IPS DF 6.9 (cell line): ENCODE results near the gene CLVS2.

Experiments
- DNase-seq: peaks from one replicate; pipeline ENCODE4 v3.0.0-alpha.2; 2013; ENCODE audit warnings: low read depth, low spot score
- H3K27ac ChIP-seq: one replicate; pipeline ENCODE4 v1.5.1; 2013; ENCODE audit warnings: low read length, control low read depth
- H3K27me3 ChIP-seq: 2 replicates; pipeline ENCODE4 v1.6.1; 2013; ENCODE audit warnings: mild to moderate bottlenecking, low read length; ENCODE audit not compliant: control insufficient read depth, insufficient read depth
- H3K36me3 ChIP-seq: 2 replicates; pipeline ENCODE4 v1.6.1; 2013; ENCODE audit warnings: low read length; ENCODE audit not compliant: control insufficient read depth, insufficient read depth
- H3K4me1 ChIP-seq: 2 replicates; pipeline ENCODE4 v1.6.1; 2013; ENCODE audit warnings: low read length; ENCODE audit not compliant: control insufficient read depth, insufficient read depth
- H3K4me3 ChIP-seq: 2 replicates; pipeline ENCODE4 v1.5.1; 2013; ENCODE audit warnings: mild to moderate bottlenecking, low read length
- H3K9me3 ChIP-seq: 2 replicates; pipeline ENCODE4 v1.6.1; 2013; ENCODE audit warnings: low read length, inconsistent platforms; ENCODE audit not compliant: control insufficient read depth, insufficient read depth
- WGBS: extraction: QIAGEN DNeasy Blood & Tissue Kit; methylation state at CpG from one replicate; pipeline ENCODE4 v1.1.7; 2013; ENCODE audit warnings: mixed read lengths, missing lambda C conversion rate; ENCODE audit not compliant: insufficient read length, insufficient coverage; 5-methylcytosine and 5-hydroxymethylcytosine counted together

Gene CLVS2

GRCh38 chr6:122997541-122998150 lies 1.6 kb downstream of the CLVS2 start:
- no CpG with 5 or more reads among the region's 13 CpGs for WGBS
- peaks cover 19% of the 10 kb centered on the region for H3K27me3 ChIP-seq
- H3K36me3 ChIP-seq: no peaks in the 10 kb centered on the region
- H3K27ac ChIP-seq: no peak overlapping the region
- H3K4me3 ChIP-seq: no peak overlapping the region
- no peaks in the 10 kb centered on the region for H3K9me3 ChIP-seq
- DNase-seq: no peak
- H3K4me1 ChIP-seq: peaks cover 1% of the 10 kb centered on the region; the same call in 1 of the 2 replicates

DNA sequence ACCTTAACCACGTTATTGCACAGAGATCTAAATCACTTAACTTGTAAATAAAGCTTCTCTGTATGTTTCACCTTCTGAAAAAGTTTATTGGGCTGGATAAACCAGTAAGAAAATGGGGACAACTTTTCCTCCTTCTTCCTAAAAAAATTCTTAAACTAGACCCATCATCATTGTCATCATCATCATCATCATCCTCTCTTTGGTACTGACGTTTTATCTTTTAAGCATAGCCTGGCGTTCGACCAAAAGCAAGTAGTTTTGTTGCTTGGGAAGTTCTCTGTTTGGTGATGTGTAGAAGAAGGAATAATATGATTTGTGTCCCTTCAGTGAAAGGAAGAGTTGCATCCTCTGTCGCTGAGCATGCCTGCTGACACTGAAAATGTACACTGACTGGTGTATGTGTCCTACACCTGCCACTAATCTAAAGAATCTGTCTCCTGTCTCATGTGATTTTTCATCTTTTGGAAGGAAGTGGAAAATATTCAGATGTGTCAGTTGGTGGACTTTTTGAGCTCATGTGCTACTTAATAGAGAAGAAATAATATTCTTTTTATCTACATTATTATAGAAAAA lies 2.5 kb downstream of the CLVS2 start:
- H3K27ac ChIP-seq: no peak overlapping the region
- H3K27me3 ChIP-seq: peaks cover 19% of the 10 kb centered on the region
- no peak for DNase-seq
- H3K9me3 ChIP-seq: no peaks in the 10 kb centered on the region
- no peaks in the 10 kb centered on the region for H3K36me3 ChIP-seq
- WGBS: no CpG with 5 or more reads among the region's 5 CpGs
- H3K4me3 ChIP-seq: no peak overlapping the region
- H3K4me1 ChIP-seq: peaks cover 1% of the 10 kb centered on the region; the same call in 1 of the 2 replicates

GRCh38 chr6:123000244-123000770 lies 4.3 kb downstream of the CLVS2 start:
- WGBS: no CpG with 5 or more reads among the region's 2 CpGs
- DNase-seq: no peak

DNA sequence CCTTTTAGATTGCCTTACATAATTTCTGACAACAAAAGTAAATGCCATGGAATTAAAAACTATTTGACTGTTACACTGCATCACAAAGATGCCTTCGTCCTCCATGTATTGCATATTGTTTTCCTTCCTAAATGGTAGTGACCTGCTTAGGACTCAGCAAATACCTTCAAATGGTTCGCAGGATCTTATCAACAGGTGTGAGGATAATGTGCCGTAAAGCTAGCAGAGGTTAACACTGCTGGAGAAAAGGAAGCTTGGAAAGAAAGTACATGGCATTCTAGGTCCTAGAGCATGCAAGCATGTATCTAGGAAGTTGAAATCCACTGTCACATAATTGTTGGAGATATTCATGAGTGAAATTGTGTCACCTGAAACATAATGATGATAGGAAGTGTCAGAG lies 5.5 kb downstream of the CLVS2 start:
- DNase-seq: no peak
- Histone ChIP-seq H3K36me3 (no peaks in the 10 kb centered on the region), H3K27me3 (peaks cover 12% of the 10 kb centered on the region), H3K4me1 (peaks cover 1% of the 10 kb centered on the region; the same call in 1 of the 2 replicates), H3K9me3 (no peaks in the 10 kb centered on the region), H3K4me3 (no peak overlapping the region), H3K27ac (no peak overlapping the region)
- WGBS: no CpG with 5 or more reads among the region's 3 CpGs

More at GRCh38 chr6:123000244-123000770, 4.3 kb downstream of the CLVS2 start:
- H3K27ac ChIP-seq: no peak overlapping the region
- no peaks in the 10 kb centered on the region for H3K36me3 ChIP-seq
- H3K4me1 ChIP-seq: peaks cover 1% of the 10 kb centered on the region; the same call in 1 of the 2 replicates
- H3K27me3 ChIP-seq: peaks cover 14% of the 10 kb centered on the region
- H3K9me3 ChIP-seq: no peaks in the 10 kb centered on the region
- H3K4me3 ChIP-seq: no peak overlapping the region

DNA sequence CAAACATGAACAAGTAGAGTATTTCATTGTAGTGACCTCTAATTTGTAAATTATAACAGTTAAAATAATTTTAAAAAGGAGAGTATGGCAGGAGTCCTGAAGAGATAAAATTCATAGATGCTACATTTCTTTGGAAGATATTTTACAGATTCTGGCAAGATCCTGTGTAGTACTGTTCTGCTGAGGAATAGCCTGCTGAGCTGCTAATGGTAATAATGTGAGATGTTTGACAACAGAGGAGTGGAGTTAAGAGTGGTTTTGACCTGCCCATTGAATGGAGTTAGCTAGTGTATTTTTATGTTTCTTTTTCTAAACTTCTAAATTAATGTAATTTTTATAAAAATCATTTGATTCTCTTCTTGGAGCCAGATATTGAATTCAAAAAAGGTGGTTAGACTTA lies 11.8 kb downstream of the CLVS2 start:
- Histone ChIP-seq H3K4me3 (no peak overlapping the region), H3K27ac (no peak overlapping the region), H3K9me3 (no peaks in the 10 kb centered on the region), H3K27me3 (no peaks in the 10 kb centered on the region), H3K36me3 (no peaks in the 10 kb centered on the region), H3K4me1 (no peaks in the 10 kb centered on the region)
- no peak for DNase-seq

DNA sequence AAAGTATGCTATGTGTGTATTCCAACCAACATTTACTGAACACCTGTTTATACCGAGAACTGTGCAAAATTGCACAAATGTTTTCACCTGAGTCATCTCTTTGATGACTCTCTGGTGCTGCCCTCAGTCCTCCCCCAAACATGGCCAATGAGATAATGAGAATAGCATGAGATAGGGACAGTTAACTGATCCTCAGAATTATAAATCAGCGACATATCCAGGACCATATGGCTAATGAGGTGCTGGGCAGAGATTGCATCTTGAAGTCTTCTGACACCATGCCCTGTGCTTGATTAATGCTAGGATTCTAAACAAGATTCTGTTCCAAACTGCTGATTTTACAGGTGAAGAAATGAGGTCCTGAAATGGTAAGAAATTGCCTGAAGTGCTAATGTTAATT lies 13.0 kb downstream of the CLVS2 start:
- H3K9me3 ChIP-seq: no peaks in the 10 kb centered on the region
- no peaks in the 10 kb centered on the region for H3K27me3 ChIP-seq
- H3K27ac ChIP-seq: no peak overlapping the region
- H3K4me1 ChIP-seq: no peaks in the 10 kb centered on the region
- H3K36me3 ChIP-seq: no peaks in the 10 kb centered on the region
- DNase-seq: no peak
- no CpG with 5 or more reads among the region's 2 CpGs for WGBS
- no peak overlapping the region for H3K4me3 ChIP-seq

GRCh38 chr6:123014835-123015234 lies 18.8 kb downstream of the CLVS2 start:
- Histone ChIP-seq H3K36me3 (no peaks in the 10 kb centered on the region), H3K4me1 (no peaks in the 10 kb centered on the region), H3K27ac (no peak overlapping the region), H3K4me3 (no peak overlapping the region), H3K27me3 (no peaks in the 10 kb centered on the region), H3K9me3 (no peaks in the 10 kb centered on the region)
- no peak for DNase-seq

GRCh38 chr6:123016431-123017103 lies 20.5 kb downstream of the CLVS2 start:
- Histone ChIP-seq H3K4me1 (no peaks in the 10 kb centered on the region), H3K36me3 (no peaks in the 10 kb centered on the region), H3K4me3 (no peak overlapping the region), H3K27ac (no peak overlapping the region), H3K27me3 (no peaks in the 10 kb centered on the region), H3K9me3 (no peaks in the 10 kb centered on the region)
- DNase-seq: no peak
- WGBS: no CpG with 5 or more reads among the region's 4 CpGs

DNA sequence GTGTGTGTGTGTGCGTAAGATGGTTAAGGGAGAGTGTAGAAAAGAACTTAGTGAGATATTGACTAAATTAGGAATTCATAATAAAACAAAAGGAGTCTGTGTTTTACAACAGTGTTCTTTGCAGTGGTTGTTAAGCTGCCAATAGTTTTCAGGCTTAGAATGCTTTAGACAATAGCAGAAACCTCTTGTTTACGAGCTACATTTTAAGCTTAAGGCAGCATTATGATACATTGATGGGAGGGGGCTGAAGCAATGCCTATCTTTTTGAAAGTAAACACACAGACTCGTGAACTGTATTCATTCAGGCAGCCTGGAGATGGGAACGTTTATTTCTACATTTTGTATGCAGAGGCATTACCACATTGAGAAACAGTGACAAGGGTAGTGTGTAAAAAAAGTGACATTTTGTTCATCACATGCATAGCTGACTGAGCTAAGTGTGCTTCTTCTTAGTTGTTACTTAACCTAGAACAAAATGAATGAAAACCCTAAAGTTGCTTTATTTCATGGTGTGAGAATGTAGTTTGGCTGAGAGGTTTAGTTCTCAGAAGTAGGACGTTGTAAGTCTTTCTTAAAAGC lies 21.2 kb downstream of the CLVS2 start:
- H3K4me1 ChIP-seq: no peaks in the 10 kb centered on the region
- no peak for DNase-seq
- WGBS: 100% methylated on average over 1 of the region's 5 CpGs
- H3K36me3 ChIP-seq: no peaks in the 10 kb centered on the region
- H3K9me3 ChIP-seq: no peaks in the 10 kb centered on the region
- H3K27me3 ChIP-seq: no peaks in the 10 kb centered on the region
- H3K4me3 ChIP-seq: no peak overlapping the region
- no peak overlapping the region for H3K27ac ChIP-seq

- no CpG with 5 or more reads among the region's 1 CpG for WGBS
- no peak for DNase-seq
These were observed 26.9 kb downstream of the CLVS2 start for GRCh38 chr6:123022975-123023374.

More at GRCh38 chr6:123022975-123023374, 26.9 kb downstream of the CLVS2 start:
- H3K27ac ChIP-seq: no peak overlapping the region
- H3K36me3 ChIP-seq: no peaks in the 10 kb centered on the region
- H3K4me1 ChIP-seq: no peaks in the 10 kb centered on the region
- no peaks in the 10 kb centered on the region for H3K27me3 ChIP-seq
- H3K9me3 ChIP-seq: no peaks in the 10 kb centered on the region
- no peak overlapping the region for H3K4me3 ChIP-seq
